Panc1 (cell line): Measurements from ENCODE around the gene CEP63. TPM values are rescaled to one million over a fixed set of nuclear protein-coding genes. Genes with fewer than 3 reads are reported as not detected.

ENCODE experiments used
- ATAC-seq: fragments of 200-7000 bp; cut with Tn5 transposase; 2 replicates; pipeline ENCODE4 v1.9.1; 2020; ENCODE audit warnings: mild to moderate bottlenecking, moderate library complexity
- BruUV-seq: library from RNA; stranded (reverse); fragments of 400-500 nt; replicated peaks from 2 replicates; lab custom pipeline; 2021; lab: Mats Ljungman, UMichigan
- CTCF ChIA-PET: fragments of 300-600 bp; sonication (Branson Sonifier 250); formaldehyde crosslinking; loops from one replicate; lab custom pipeline; 2022; ENCODE audit warnings: antibody characterized with exemption; lab: Charles Lee
- POLR2A ChIA-PET: fragments of 300-600 bp; sonication (Branson Sonifier 250); formaldehyde crosslinking; loops from one replicate; lab custom pipeline; 2022; ENCODE audit warnings: antibody characterized with exemption; lab: Charles Lee
- DNase-seq: peaks from one replicate; pipeline ENCODE4 v3.0.0-alpha.2; 2010; ENCODE audit warnings: low read depth, low spot score
- H3K27ac ChIP-seq: 2 replicates; pipeline ENCODE4 v1.5.1; 2011; ENCODE audit warnings: mild to moderate bottlenecking, low read length, inconsistent platforms
- H3K27me3 ChIP-seq: fragments of 200-500 bp; sonication (Bioruptor generic); 2 replicates; pipeline ENCODE4 v1.6.0; 2014; ENCODE audit warnings: low read length, inconsistent platforms; ENCODE audit not compliant: control insufficient read depth, insufficient read depth
- H3K36me3 ChIP-seq: fragments of 200-500 bp; sonication (Bioruptor generic); 2 replicates; pipeline ENCODE4 v1.5.1; 2014; ENCODE audit warnings: inconsistent platforms, mild to moderate bottlenecking, low read length, moderate library complexity; ENCODE audit not compliant: control insufficient read depth, insufficient read depth
- H3K4me1 ChIP-seq: 2 replicates; pipeline ENCODE4 v1.5.1; 2011; ENCODE audit warnings: inconsistent platforms, mild to moderate bottlenecking, low read length, moderate library complexity; ENCODE audit not compliant: control insufficient read depth, insufficient read depth
- H3K4me3 ChIP-seq, 2 experiments: 2 replicates each; pipeline ENCODE4 v1.5.1; 2011 to 2012; ENCODE audit warnings: low read depth in 2 of 2, low read length in 2 of 2, mild to moderate bottlenecking in 2 of 2, inconsistent platforms in 1 of 2, moderate library complexity in 1 of 2
- H3K9me3 ChIP-seq: fragments of 200-500 bp; sonication (Bioruptor generic); 2 replicates; pipeline ENCODE4 v1.5.1; 2014; ENCODE audit warnings: low read depth, mild to moderate bottlenecking, inconsistent platforms, low read length, moderate library complexity; ENCODE audit not compliant: control insufficient read depth, insufficient read depth
- POLR2AphosphoS5 ChIP-seq: IDR thresholded peaks from 2 replicates; pipeline ENCODE4 v1.6.1; 2012; ENCODE audit warnings: mild to moderate bottlenecking, low read depth, low read length, moderate library complexity
- SIN3A ChIP-seq: IDR thresholded peaks from 2 replicates; pipeline ENCODE4 v1.6.1; 2012; ENCODE audit warnings: low read depth, mild to moderate bottlenecking, low read length, moderate library complexity, borderline replicate concordance; ENCODE audit not compliant: insufficient read depth
- TCF7L2 ChIP-seq: IDR thresholded peaks from 2 replicates; pipeline ENCODE4 v1.6.1; 2011; ENCODE audit warnings: mild to moderate bottlenecking, low read depth, low read length, inconsistent platforms
- in situ Hi-C: cut with HindIII; loops from 2 replicates; pipeline ENCODE4 v1.10.0; 2016; ENCODE audit warnings: low sequenced_read_pairs, low pct_unique_long_range_greater_than_20kb
- intact Hi-C: fragments of 100-400 bp; cut with micrococcal nuclease; formaldehyde crosslinking; loops from one replicate; pipeline ENCODE4 v1.10.0; 2022; ENCODE audit not compliant: unreplicated experiment
- total RNA-seq: library from RNA; stranded (reverse); gene quantifications from one replicate; pipeline ENCODE4 v1.2.1, GENCODE V29; 2021; ENCODE audit not compliant: unreplicated experiment
- TF ChIP-seq, protein P1 (sequence below), 2 experiments: IDR thresholded peaks; 2 replicates each; pipeline ENCODE4 v1.6.1; 2011 to 2012; ENCODE audit warnings: low read depth in 2 of 2, control low read depth in 1 of 2, low read length in 1 of 2, mild to moderate bottlenecking in 1 of 2, moderate library complexity in 1 of 2; ENCODE audit not compliant: insufficient read depth in 1 of 2
- TF ChIP-seq, protein P2 (sequence below): fragments of 450-650 bp; IDR thresholded peaks from 2 replicates; pipeline ENCODE4 v1.5.1; 2017; ENCODE audit warnings: mild to moderate bottlenecking

Gene CEP63
- total RNA-seq, 1 experiment from 2014 or later, result 30.5 TPM

DNA sequence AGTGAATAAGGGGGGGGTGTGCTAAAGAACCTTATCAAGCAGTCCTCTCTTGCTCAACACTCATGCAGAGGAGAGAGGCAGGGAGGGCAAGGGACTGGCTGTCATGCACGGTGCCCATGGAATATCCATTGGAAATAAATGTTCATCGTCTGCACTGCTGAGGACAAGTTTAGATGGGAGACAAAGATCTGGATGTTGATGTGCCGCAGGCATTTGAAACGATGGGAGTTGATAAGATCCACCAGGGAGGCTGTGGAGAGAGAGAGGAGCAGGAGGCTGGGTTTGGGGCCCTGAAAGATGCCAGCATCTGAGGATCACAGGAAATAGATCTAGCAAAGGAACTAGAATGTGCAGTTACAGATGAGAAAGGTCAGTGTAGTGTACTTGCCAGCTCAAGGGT is 76.2 kb downstream of the CEP63 start:
- no TSS peak for BruUV-seq
- no peak overlapping the region for H3K4me3 ChIP-seq
- in situ Hi-C loops, result no loop called here
- TF ChIP-seq POLR2AphosphoS5, result no peak
- TF ChIP-seq SIN3A, result no peak
- no peak for TF ChIP-seq TCF7L2
- TF ChIP-seq, protein P1, sequence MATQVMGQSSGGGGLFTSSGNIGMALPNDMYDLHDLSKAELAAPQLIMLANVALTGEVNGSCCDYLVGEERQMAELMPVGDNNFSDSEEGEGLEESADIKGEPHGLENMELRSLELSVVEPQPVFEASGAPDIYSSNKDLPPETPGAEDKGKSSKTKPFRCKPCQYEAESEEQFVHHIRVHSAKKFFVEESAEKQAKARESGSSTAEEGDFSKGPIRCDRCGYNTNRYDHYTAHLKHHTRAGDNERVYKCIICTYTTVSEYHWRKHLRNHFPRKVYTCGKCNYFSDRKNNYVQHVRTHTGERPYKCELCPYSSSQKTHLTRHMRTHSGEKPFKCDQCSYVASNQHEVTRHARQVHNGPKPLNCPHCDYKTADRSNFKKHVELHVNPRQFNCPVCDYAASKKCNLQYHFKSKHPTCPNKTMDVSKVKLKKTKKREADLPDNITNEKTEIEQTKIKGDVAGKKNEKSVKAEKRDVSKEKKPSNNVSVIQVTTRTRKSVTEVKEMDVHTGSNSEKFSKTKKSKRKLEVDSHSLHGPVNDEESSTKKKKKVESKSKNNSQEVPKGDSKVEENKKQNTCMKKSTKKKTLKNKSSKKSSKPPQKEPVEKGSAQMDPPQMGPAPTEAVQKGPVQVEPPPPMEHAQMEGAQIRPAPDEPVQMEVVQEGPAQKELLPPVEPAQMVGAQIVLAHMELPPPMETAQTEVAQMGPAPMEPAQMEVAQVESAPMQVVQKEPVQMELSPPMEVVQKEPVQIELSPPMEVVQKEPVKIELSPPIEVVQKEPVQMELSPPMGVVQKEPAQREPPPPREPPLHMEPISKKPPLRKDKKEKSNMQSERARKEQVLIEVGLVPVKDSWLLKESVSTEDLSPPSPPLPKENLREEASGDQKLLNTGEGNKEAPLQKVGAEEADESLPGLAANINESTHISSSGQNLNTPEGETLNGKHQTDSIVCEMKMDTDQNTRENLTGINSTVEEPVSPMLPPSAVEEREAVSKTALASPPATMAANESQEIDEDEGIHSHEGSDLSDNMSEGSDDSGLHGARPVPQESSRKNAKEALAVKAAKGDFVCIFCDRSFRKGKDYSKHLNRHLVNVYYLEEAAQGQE (IDR thresholded peaks at IDR 0.05; ENCODE audit: insufficient read depth in 1 of 2, low read depth in 2 of 2, low read length in 1 of 2), result no peak
- TF ChIP-seq, protein P2, sequence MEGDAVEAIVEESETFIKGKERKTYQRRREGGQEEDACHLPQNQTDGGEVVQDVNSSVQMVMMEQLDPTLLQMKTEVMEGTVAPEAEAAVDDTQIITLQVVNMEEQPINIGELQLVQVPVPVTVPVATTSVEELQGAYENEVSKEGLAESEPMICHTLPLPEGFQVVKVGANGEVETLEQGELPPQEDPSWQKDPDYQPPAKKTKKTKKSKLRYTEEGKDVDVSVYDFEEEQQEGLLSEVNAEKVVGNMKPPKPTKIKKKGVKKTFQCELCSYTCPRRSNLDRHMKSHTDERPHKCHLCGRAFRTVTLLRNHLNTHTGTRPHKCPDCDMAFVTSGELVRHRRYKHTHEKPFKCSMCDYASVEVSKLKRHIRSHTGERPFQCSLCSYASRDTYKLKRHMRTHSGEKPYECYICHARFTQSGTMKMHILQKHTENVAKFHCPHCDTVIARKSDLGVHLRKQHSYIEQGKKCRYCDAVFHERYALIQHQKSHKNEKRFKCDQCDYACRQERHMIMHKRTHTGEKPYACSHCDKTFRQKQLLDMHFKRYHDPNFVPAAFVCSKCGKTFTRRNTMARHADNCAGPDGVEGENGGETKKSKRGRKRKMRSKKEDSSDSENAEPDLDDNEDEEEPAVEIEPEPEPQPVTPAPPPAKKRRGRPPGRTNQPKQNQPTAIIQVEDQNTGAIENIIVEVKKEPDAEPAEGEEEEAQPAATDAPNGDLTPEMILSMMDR, result no peak
- peaks cover 4% of the 10 kb centered on the region; the same call in 1 of the 2 replicates for H3K36me3 ChIP-seq
- ChIA-PET POLR2A (no interaction called here), CTCF (no interaction called here)
- H3K27ac ChIP-seq, result no peak overlapping the region
- intact Hi-C loops, result no loop called here
- H3K4me1 ChIP-seq, result no peaks in the 10 kb centered on the region
- ATAC-seq (no peak), DNase-seq (no peak)
- H3K27me3 ChIP-seq, result no peaks in the 10 kb centered on the region
- no peaks in the 10 kb centered on the region for H3K9me3 ChIP-seq

DNA sequence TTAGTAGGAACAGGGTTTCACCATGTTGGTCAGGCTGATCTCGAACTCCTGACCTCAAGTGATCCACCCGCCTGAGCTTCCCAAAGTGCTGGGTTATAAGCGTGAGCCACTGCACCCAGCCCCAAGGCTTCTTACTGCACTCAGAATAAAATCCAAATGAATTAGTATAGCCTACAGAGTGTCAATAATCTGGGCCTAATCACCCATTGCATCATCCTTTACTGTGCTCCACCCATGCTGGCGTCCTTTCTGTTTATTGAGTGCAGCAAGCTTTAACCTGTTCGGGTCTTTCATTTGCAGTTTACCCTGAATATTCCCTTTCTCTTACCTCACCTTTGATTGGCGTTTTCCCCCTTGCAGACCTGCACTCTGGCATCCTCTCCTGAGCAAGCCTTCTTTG is 77.7 kb downstream of the CEP63 start:
- Histone ChIP-seq H3K36me3 (peaks cover 4% of the 10 kb centered on the region; the same call in 1 of the 2 replicates), H3K27ac (no peak overlapping the region), H3K9me3 (no peaks in the 10 kb centered on the region), H3K4me3 (no peak overlapping the region), H3K27me3 (no peaks in the 10 kb centered on the region), H3K4me1 (no peaks in the 10 kb centered on the region)
- in situ Hi-C loops, result no loop called here
- BruUV-seq, result no TSS peak
- ATAC-seq, result no peak
- TF ChIP-seq, protein P2, result no peak
- TF ChIP-seq TCF7L2 (no peak), SIN3A (no peak), POLR2AphosphoS5 (no peak)
- TF ChIP-seq, protein P1 (IDR thresholded peaks at IDR 0.05; ENCODE audit: insufficient read depth in 1 of 2, low read depth in 2 of 2, low read length in 1 of 2), result no peak
- intact Hi-C loops, result no loop called here
- CTCF ChIA-PET, result no interaction called here
- POLR2A ChIA-PET, result no interaction called here
- DNase-seq, result no peak
